Spinal cord (tissue), 10 donors: Measurements from ENCODE around the gene HIPK2. TPM values are rescaled to one million over a fixed set of nuclear protein-coding genes. Genes with fewer than 3 reads are reported as not detected.
A peak's percentile ranks its signal among the peaks of the same experiment; 100 is the strongest.

Experiments
- DNase-seq, 6 donors: peaks; one replicate each; pipeline versions ENCODE4 v3.0.0 to v3.0.0-alpha.2; 2013 to 2015; ENCODE audit warnings: low spot score in 6 of 6, low read depth in 4 of 6
- H3K27ac ChIP-seq: one replicate; pipeline ENCODE4 v1.5.1; 2013; ENCODE audit warnings: low read depth, low read length, control low read depth
- H3K27me3 ChIP-seq: one replicate; pipeline ENCODE4 v1.6.1; 2013; ENCODE audit warnings: low read length; ENCODE audit not compliant: control insufficient read depth, insufficient read depth
- H3K36me3 ChIP-seq: one replicate; pipeline ENCODE4 v1.6.1; 2013; ENCODE audit warnings: low read length; ENCODE audit not compliant: control insufficient read depth, insufficient read depth
- H3K4me1 ChIP-seq: one replicate; pipeline ENCODE4 v1.6.1; 2013; ENCODE audit warnings: low read length; ENCODE audit not compliant: control insufficient read depth, insufficient read depth
- H3K4me3 ChIP-seq: one replicate; pipeline ENCODE4 v1.5.1; 2013; ENCODE audit warnings: low read depth, low read length, control low read depth
- H3K9me3 ChIP-seq: one replicate; pipeline ENCODE4 v1.6.1; 2013; ENCODE audit warnings: low read length; ENCODE audit not compliant: control insufficient read depth, insufficient read depth
- WGBS: methylation state at CpG from one replicate; pipeline ENCODE4 v1.1.5; 2013; ENCODE audit warnings: missing lambda C conversion rate; ENCODE audit not compliant: insufficient coverage; 5-methylcytosine and 5-hydroxymethylcytosine counted together
- polyA plus RNA-seq, 2 donors: library from polyadenylated mRNA; unstranded; fragments of 120-200 nt; gene quantifications; one replicate each; pipeline ENCODE4 v1.2.1, GENCODE V29; 2013; ENCODE audit not compliant: insufficient read length in 2 of 2
- total RNA-seq, 2 donors: library from RNA; depleted of rRNA in 1 of 2; stranded (reverse); fragments of 120-200 nt in 1 of 2; fragments of >200 nt in 1 of 2; gene quantifications; one replicate each; pipeline versions ENCODE4 v1.2.3 to v1.2.4, GENCODE V29; 2013 to 2014
- donor health status: healthy.

The HIPK2 gene
- total and polyA plus RNA-seq, 4 donors, result 52.6 to 142 (median 68.6) TPM

DNA sequence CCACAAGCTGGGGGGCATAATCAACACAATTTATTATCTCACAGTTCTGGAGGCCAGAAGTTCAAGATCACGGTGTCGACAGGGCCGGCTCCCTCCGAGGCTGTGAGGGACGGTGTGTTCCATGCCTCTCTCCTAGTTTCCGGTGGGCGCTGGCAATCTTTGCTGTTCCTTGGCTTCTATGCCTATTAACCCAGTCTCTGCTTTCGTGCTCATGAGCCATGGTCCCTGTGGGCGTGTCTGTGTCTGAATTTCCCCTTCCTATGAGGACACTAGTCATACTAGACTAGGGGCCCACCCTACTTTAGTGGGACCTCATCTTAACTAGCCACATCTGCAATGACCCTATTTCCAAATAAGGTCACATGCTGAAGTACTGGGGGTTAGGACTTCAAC is 29.4 kb downstream of the HIPK2 start:
- Histone ChIP-seq H3K27me3 (no peaks in the 10 kb centered on the region), H3K27ac (no peak overlapping the region), H3K36me3 (no peaks in the 10 kb centered on the region), H3K4me1 (peaks cover 41% of the 10 kb centered on the region), H3K9me3 (no peaks in the 10 kb centered on the region), H3K4me3 (no peak overlapping the region)
- DNase-seq, result no peak
- 88% methylated on average over 9 of the region's 9 CpGs for WGBS

DNA sequence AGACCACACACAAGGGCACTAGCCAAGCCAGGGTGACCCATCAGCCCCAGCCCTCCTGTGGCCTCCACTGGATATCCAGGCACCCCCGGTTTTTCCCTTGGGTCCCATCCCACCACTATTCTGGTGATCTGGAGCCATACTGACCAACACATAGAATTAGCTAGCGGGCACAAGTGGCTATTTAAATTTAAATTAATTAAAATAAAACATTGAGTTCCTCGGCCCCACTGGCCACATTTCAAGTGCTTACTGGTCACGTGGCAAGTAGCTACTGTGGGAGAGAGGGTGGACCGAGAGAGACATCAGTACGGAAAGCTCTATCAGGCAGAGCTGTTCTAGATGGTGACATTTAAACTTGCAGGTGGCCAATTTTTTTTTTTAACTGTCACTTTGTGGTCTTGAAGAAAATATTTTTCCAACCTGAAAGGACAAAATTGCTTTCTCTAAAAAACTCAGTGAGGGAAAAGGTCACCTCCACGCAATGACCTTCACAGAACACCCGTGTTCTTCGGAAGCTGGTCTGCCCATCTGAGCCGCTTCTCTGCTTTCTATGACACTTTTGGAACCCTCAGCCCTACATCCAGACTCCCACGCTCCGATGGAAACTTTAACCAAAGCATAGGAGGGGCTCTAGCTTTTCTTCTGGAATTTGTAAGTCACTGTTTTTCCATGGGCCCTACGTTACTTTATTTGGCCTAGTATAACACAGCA is 30.0 kb downstream of the HIPK2 start:
- Histone ChIP-seq H3K27ac (no peak overlapping the region), H3K4me3 (no peak overlapping the region), H3K9me3 (no peaks in the 10 kb centered on the region), H3K27me3 (no peaks in the 10 kb centered on the region), H3K4me1 (peaks cover 35% of the 10 kb centered on the region), H3K36me3 (no peaks in the 10 kb centered on the region)
- DNase-seq, result no peak
- WGBS, result 78% methylated on average over 2 of the region's 13 CpGs

DNA sequence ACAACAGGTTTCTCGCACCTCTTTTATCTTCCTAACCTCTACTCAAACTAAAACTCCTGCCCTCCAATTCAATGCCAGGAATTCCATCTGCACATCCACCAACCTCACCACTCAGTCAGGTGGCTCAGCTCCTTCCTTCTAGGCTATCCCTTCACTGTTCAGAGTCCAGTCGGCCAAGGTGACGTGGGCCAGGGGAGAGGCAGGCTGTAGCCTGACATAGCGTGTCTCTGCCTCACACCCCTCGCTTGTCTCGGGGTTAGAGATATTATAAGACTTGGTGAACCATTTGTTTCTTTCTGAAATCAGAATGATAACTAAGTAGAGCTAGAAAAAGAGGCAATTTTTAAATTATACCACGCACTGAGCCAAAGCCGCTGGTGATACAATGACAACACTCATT is 31.1 kb downstream of the HIPK2 start:
- Histone ChIP-seq H3K27ac (no peak overlapping the region), H3K4me3 (no peak overlapping the region), H3K27me3 (no peaks in the 10 kb centered on the region), H3K4me1 (peaks cover 30% of the 10 kb centered on the region), H3K9me3 (no peaks in the 10 kb centered on the region), H3K36me3 (no peaks in the 10 kb centered on the region)
- DNase-seq, result no peak
- WGBS, result 92% methylated on average over 6 of the region's 8 CpGs

DNA sequence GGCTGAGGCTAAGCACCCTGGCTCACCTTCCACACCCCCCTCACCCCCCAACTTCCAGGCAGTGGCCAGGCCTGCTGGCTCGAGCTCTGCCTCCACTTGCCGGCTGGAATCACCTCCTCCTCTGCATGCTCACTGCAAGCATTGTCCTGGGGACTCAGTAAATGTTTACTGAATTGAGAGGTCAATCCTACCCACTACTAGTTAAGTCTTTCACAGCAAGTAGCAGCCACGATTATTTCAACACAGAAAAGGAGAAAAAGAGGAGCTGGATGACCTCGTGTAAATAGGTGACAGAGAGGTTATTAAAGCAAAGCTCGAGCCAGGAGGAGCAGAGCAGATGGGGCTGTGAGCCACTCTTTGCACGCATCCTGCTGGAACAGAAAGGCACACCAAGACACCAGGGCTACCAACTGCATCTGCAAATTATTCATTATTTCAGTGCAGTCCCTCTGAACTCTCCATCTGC is 32.1 kb downstream of the HIPK2 start:
- H3K27ac ChIP-seq, result no peak overlapping the region
- WGBS, result 9% methylated on average over 1 of the region's 6 CpGs
- no peak overlapping the region for H3K4me3 ChIP-seq
- no peaks in the 10 kb centered on the region for H3K9me3 ChIP-seq
- H3K36me3 ChIP-seq, result no peaks in the 10 kb centered on the region
- H3K4me1 ChIP-seq, result peaks cover 38% of the 10 kb centered on the region
- H3K27me3 ChIP-seq, result no peaks in the 10 kb centered on the region
- peak in 1 of 6 donors; percentile 47 for DNase-seq

DNA sequence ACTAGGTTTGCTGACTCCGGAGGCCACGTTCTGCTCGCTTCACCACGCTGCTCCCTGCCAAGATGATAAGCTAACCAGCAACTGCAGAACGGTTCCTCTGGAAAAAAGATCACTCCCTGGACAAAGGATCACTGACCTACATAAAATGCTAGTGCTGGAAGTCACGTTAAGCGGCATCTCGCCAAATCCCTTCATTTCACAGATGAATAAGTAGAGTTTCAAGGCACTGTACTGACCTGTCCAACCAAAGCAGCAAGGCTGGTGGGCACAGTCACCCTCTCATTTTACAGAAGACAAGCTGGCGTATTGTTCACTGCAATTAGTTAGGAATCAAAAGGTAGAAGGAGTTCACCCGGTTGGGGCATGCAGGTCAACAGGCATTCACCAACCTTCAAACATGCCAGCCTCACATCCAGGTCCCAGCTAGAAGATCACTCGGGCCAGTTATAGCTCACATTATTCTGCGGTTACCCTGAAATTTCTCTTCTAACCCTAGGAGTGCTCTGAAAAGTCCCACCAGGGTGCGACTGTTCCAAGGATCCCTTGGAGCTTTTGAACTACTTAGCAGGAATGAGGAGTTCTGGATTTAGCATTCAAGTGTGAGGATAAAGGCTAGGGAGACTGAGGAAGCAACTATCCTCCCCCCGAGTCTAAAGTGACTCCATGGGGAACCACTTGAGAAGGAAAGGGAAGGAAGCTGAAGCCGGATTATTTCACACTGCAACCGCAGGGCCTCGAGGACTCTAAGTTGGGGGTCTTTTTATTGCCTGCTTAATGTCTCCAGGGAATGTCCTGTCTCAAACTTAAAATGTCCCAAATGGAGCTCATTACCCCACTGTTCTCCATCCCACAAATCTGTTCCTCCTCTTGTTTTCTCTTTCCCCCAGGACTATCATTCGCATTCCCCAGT is 32.8 kb downstream of the HIPK2 start:
- Histone ChIP-seq H3K4me1 (peaks cover 45% of the 10 kb centered on the region), H3K4me3 (no peak overlapping the region), H3K9me3 (no peaks in the 10 kb centered on the region), H3K27me3 (no peaks in the 10 kb centered on the region), H3K36me3 (no peaks in the 10 kb centered on the region), H3K27ac (no peak overlapping the region)
- DNase-seq, result no peak
- 70% methylated on average over 9 of the region's 18 CpGs for WGBS

DNA sequence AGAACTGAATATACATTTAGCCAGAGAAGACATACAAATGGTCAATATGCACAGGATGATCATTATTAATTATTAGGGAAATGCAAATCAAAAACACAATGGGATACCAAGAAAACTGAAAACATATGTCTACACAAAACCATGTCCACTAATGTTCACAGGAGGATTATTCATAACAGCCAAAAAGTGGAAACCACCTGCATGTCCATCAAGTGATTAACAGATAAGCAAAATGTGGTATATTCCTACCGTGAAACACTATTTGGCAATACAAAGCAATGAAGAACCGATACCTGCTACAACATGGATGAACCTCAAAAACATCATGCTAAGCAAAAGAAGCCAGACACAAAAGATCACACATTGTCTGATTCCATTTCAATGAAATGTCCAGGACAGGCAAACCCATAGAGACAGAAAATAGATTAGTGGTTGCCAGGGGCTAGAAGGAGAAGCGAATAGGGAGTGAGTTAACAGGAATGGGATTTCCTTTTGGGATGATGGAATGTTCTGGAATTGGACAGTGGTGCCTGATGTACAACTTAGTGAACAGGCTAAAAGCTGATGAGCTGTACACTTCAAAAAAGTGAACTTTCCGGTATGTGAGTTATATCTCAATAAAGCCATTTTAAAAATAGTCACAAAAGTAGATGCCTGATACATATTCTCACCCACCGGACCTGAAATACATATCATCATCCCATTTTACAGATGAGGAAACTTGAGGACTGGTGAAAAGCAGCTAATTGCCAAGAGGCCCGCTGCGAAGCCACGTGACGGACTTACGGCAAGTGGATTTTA is 33.6 kb downstream of the HIPK2 start:
- H3K27ac ChIP-seq, result no peak overlapping the region
- H3K27me3 ChIP-seq, result no peaks in the 10 kb centered on the region
- no peak overlapping the region for H3K4me3 ChIP-seq
- H3K4me1 ChIP-seq, result peaks cover 48% of the 10 kb centered on the region
- DNase-seq, result no peak
- no peaks in the 10 kb centered on the region for H3K36me3 ChIP-seq
- 92% methylated on average over 7 of the region's 10 CpGs for WGBS
- no peaks in the 10 kb centered on the region for H3K9me3 ChIP-seq

DNA sequence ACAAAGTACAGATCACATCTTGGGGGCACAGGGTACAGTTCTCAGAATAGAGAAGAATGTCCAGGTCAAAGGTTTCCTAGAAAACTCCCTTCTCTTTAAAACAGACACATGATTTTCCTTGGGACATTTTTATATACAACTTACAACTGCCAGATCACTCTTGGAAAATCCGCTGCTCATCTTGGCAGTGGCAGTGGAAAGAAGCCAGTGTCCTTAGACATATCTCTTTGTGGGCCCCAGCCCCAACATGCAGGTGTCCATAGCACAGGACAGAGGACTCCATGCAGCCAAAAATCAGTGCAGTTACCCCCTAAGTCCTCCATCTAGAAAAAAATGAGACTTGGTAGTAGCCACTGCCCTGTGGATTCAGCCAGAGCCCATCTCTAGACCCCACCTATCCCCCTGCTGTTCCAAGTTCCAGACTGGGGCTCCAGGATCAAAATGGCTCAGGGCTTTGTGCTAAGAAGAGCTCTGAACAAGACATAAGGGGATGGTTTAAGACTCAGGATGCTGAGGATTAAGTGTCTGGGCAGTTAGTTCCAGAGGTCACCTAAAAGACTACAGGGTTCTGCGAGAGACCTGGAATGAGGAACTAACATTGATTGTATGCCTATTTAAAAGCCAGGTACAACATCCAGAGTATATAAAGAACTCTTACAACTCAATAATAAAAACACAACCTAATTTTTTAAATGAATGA is 34.4 kb downstream of the HIPK2 start:
- no peaks in the 10 kb centered on the region for H3K36me3 ChIP-seq
- WGBS, result 50% methylated on average over 1 of the region's 2 CpGs
- H3K4me1 ChIP-seq, result peaks cover 48% of the 10 kb centered on the region
- no peak overlapping the region for H3K4me3 ChIP-seq
- no peak overlapping the region for H3K27ac ChIP-seq
- DNase-seq, result no peak
- no peaks in the 10 kb centered on the region for H3K9me3 ChIP-seq
- no peaks in the 10 kb centered on the region for H3K27me3 ChIP-seq

DNA sequence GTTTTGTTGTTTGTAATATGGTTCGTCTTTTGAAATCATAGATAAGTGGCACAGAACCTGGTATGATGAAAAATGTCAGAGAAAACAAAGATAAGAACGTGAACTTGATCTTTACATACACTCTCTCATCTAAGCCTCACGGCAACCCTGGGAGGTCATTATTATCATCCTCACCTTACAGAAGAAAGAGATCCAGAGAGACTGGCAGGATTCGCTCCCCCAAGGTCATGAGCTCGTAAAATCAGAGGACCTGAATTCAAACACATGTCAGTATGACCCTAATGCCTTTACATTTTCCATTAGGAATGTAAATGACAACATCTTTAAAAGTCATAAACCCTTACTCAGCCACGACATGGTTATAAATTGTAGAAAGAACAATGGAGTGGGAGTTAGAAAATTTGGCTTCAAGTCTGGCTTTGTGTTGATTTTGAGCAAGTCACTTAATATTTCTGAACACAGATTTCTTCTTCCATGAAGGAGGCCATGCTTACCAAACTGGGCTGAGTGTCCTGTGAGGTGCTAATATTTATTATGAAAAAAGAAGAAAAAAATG is 35.9 kb downstream of the HIPK2 start:
- no peaks in the 10 kb centered on the region for H3K27me3 ChIP-seq
- no peak for DNase-seq
- no peaks in the 10 kb centered on the region for H3K9me3 ChIP-seq
- H3K27ac ChIP-seq, result no peak overlapping the region
- WGBS, result 71% methylated on average over 2 of the region's 6 CpGs
- no peak overlapping the region for H3K4me3 ChIP-seq
- no peaks in the 10 kb centered on the region for H3K36me3 ChIP-seq
- H3K4me1 ChIP-seq, result peaks cover 47% of the 10 kb centered on the region

DNA sequence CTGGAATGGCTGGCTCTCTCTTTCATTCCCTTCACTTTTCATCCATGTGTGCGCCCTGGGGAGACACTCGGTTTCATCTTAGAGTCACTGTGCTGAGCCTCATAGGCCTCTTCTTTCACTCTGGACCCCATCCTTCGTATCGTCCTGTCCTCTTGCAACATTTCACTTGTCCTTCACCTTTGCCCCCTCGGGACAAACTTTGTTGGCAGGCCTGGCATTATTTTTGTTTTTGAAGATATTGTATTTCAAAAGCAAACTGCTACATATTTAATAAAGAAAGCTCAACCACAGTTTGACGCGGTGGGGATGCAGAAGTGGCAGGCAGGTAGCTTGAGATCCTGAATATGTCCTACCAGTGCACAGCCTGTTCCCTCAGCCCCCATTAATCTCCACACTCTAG is 36.6 kb downstream of the HIPK2 start:
- peaks cover 48% of the 10 kb centered on the region for H3K4me1 ChIP-seq
- H3K4me3 ChIP-seq, result no peak overlapping the region
- no peaks in the 10 kb centered on the region for H3K27me3 ChIP-seq
- WGBS, result 88% methylated on average over 5 of the region's 7 CpGs
- no peaks in the 10 kb centered on the region for H3K36me3 ChIP-seq
- DNase-seq, result no peak
- H3K27ac ChIP-seq, result no peak overlapping the region
- H3K9me3 ChIP-seq, result no peaks in the 10 kb centered on the region
